Measurements from ENCODE around the gene KIAA0232. TPM values are rescaled to one million over a fixed set of nuclear protein-coding genes. Genes with fewer than 3 reads are reported as not detected.
"Not testable (repeated sequence)": the region's sequence is repeated elsewhere in the genome, so short reads cannot be mapped to it uniquely, and the experiment has no call there.

Gene KIAA0232
- total and polyA plus RNA-seq, 10 of the 15 experiments (the other 5 are each of a cell fraction or from before 2014, with no cell fraction given) = 2.8 to 15.1 (median 10.8) TPM

GRCh38 chr4:6890358-6890757, 107.8 kb downstream of the KIAA0232 start:
- Histone ChIP-seq H3K4me3 (no peak overlapping the region), H3K27me3 (replicated peaks in 1 of 2; ENCODE audit: control insufficient read depth in 2 of 2, insufficient read depth in 2 of 2, low read length in 1 of 2) (no peaks in the 10 kb centered on the region), H3K4me2 (ENCODE audit: control insufficient read depth, insufficient read depth) (no peak overlapping the region), H2AFZ (ENCODE audit: control insufficient read depth, low read depth, low read length) (no peak overlapping the region), H3K9me3 (replicated peaks; ENCODE audit: control insufficient read depth, insufficient read depth, low read length) (peaks cover 9% of the 10 kb centered on the region; the same call in 1 of the 3 replicates), H4K20me1 (ENCODE audit: control insufficient read depth, insufficient read depth) (no peaks in the 10 kb centered on the region), H3K79me2 (ENCODE audit: control insufficient read depth, insufficient read depth, low read length) (no peaks in the 10 kb centered on the region), H3K27ac (ENCODE audit: control insufficient read depth, insufficient read depth) (no peak overlapping the region), H3K9ac (ENCODE audit: control insufficient read depth, insufficient read depth, low read length) (no peak overlapping the region), H3K4me1 (ENCODE audit: control insufficient read depth, insufficient read depth, low read length) (peaks cover 11% of the 10 kb centered on the region), H3K36me3 (ENCODE audit: control insufficient read depth in 2 of 2, insufficient read depth in 2 of 2, low read length in 1 of 2) (no peaks in the 10 kb centered on the region)
- no peak for FAIRE-seq
- intact Hi-C loops (cut with micrococcal nuclease; ENCODE audit: unreplicated experiment) (loop anchor here (5.0 kb wide), 1 partner anchor 182 kb away; no protein-coding TSS in a partner anchor), in situ Hi-C loops (cut with MboI) (no loop called here)
- TF ChIP-seq POLR2AphosphoS5 (IDR thresholded peaks at IDR 0.05; ENCODE audit: low read length) (no peak), ETV6 (conservative IDR thresholded peaks at IDR 0.05 in 1 of 2, IDR thresholded peaks at IDR 0.05 in 1 of 2; ENCODE audit: borderline replicate concordance in 1 of 2, low read depth in 1 of 2) (no peak), YBX1 (IDR thresholded peaks at IDR 0.05) (no peak), CBX5 (IDR thresholded peaks at IDR 0.05; ENCODE audit: low read depth) (peak; percentile 40; the same call in 1 of the 2 replicates), ZNF384 (IDR thresholded peaks at IDR 0.05; ENCODE audit: borderline replicate concordance, low read depth, low read length) (no peak), USF1 (IDR thresholded peaks at IDR 0.05; ENCODE audit: borderline replicate concordance, extremely low read length, insufficient read depth, low read depth, low read length) (no peak), ZBTB11 (CRISPR knock-in tag; IDR thresholded peaks at IDR 0.05) (no peak)
- POLR2A ChIA-PET = no interaction called here
- WGBS (ENCODE audit: insufficient coverage, insufficient replicate concordance, low lambda C conversion rate, missing lambda C conversion rate) = 65% methylated on average over 3 of the region's 3 CpGs
- ATAC-seq = no peak
- no peak for DNase-seq (ENCODE audit: low read depth, low spot score)
- CTCF ChIA-PET = no interaction called here
- RAD21 ChIA-PET (ENCODE audit: unreplicated experiment) = no interaction called here
- SMC1A ChIA-PET (ENCODE audit: uncharacterized antibody, unreplicated experiment) = no interaction called here
- no TSS peak for BruUV-seq (replicated peaks)

- H2AFZ ChIP-seq (ENCODE audit: control insufficient read depth, low read depth, low read length); ATAC-seq; H3K9ac ChIP-seq (ENCODE audit: control insufficient read depth, insufficient read depth, low read length); FAIRE-seq; H3K4me2 ChIP-seq (ENCODE audit: control insufficient read depth, insufficient read depth); SMC1A ChIA-PET (ENCODE audit: uncharacterized antibody, unreplicated experiment); BruUV-seq (replicated peaks); H3K27ac ChIP-seq (ENCODE audit: control insufficient read depth, insufficient read depth); POLR2A ChIA-PET; H3K27me3 ChIP-seq (replicated peaks in 1 of 2; ENCODE audit: control insufficient read depth in 2 of 2, insufficient read depth in 2 of 2, low read length in 1 of 2); H4K20me1 ChIP-seq (ENCODE audit: control insufficient read depth, insufficient read depth); in situ Hi-C loops (cut with MboI); DNase-seq (ENCODE audit: low read depth, low spot score); H3K79me2 ChIP-seq (ENCODE audit: control insufficient read depth, insufficient read depth, low read length); H3K4me3 ChIP-seq; H3K36me3 ChIP-seq (ENCODE audit: control insufficient read depth in 2 of 2, insufficient read depth in 2 of 2, low read length in 1 of 2); H3K9me3 ChIP-seq (replicated peaks; ENCODE audit: control insufficient read depth, insufficient read depth, low read length): not testable (repeated sequence)
- ChIA-PET CTCF (interaction anchor here (1.1 kb wide), 1 partner anchor 180 kb away, joined by 6 read pairs; no protein-coding TSS in a partner anchor), RAD21 (ENCODE audit: unreplicated experiment) (interaction anchor here (1.4 kb wide), 1 partner anchor 159 kb away, joined by 4 read pairs; no protein-coding TSS in a partner anchor)
- peaks cover 11% of the 10 kb centered on the region for H3K4me1 ChIP-seq (ENCODE audit: control insufficient read depth, insufficient read depth, low read length)
- 98% methylated on average over 9 of the region's 9 CpGs for WGBS (ENCODE audit: insufficient coverage, insufficient replicate concordance, low lambda C conversion rate, missing lambda C conversion rate)
- intact Hi-C loops (cut with micrococcal nuclease; ENCODE audit: unreplicated experiment) = loop anchor here (5.0 kb wide), 1 partner anchor 181 kb away; no protein-coding TSS in a partner anchor
These were observed 108.4 kb downstream of the KIAA0232 start for GRCh38 chr4:6890971-6891370.

Measured in GM12878 (cell line).